ENCODE measurements around the gene UBR1.
A peak's percentile ranks its signal among the peaks of the same experiment; 100 is the strongest.
"Not testable (repeated sequence)": the region's sequence is repeated elsewhere in the genome, so short reads cannot be mapped to it uniquely, and the experiment has no call there.

Gene UBR1

GRCh38 chr15:43046484-43046883 is 59.4 kb downstream of the UBR1 start:
- no peak for DNase-seq

GRCh38 chr15:43042885-43043284 is 63.0 kb downstream of the UBR1 start:
- DNase-seq: no peak

GRCh38 chr15:43041085-43041484 is 64.8 kb downstream of the UBR1 start:
- not testable (repeated sequence) for DNase-seq

GRCh38 chr15:43035240-43035639 is 70.6 kb downstream of the UBR1 start:
- not testable (repeated sequence) for DNase-seq

GRCh38 chr15:43029476-43029875 is 76.4 kb downstream of the UBR1 start:
- DNase-seq: no peak

- DNase-seq: no peak
Observed at GRCh38 chr15:43025150-43025549, 80.7 kb downstream of the UBR1 start.

- not testable (repeated sequence) for DNase-seq
Observed at GRCh38 chr15:43014671-43015070, 91.2 kb downstream of the UBR1 start.

GRCh38 chr15:43009206-43009605 is 96.6 kb downstream of the UBR1 start:
- DNase-seq: no peak

- no peak for DNase-seq
Observed at GRCh38 chr15:43008150-43008549, 97.7 kb downstream of the UBR1 start.

GRCh38 chr15:43007551-43007950 is 98.3 kb downstream of the UBR1 start:
- no peak for DNase-seq

GRCh38 chr15:43006991-43007390 is 98.8 kb downstream of the UBR1 start:
- no peak for DNase-seq

- DNase-seq: not testable (repeated sequence)
Observed at GRCh38 chr15:43004886-43005595, 100.8 kb downstream of the UBR1 start.

GRCh38 chr15:42999201-42999779 is 106.5 kb downstream of the UBR1 start:
- no peak for DNase-seq

GRCh38 chr15:42996871-42997270 is 109.0 kb downstream of the UBR1 start:
- no peak for DNase-seq

- peak; percentile 68 for DNase-seq
Observed at GRCh38 chr15:42994546-42994945, 111.3 kb downstream of the UBR1 start.

GRCh38 chr15:42992626-42993025 is 113.2 kb downstream of the UBR1 start:
- DNase-seq: no peak

GRCh38 chr15:42986693-42987342 is 119.0 kb downstream of the UBR1 start:
- no peak for DNase-seq

GRCh38 chr15:42984493-42985034 is 121.3 kb downstream of the UBR1 start:
- DNase-seq: no peak

- DNase-seq: peak; percentile 51
Observed at GRCh38 chr15:42979113-42979512, 126.7 kb downstream of the UBR1 start.

GRCh38 chr15:42974202-42974862 is 131.5 kb downstream of the UBR1 start:
- DNase-seq: no peak

- DNase-seq: no peak
Observed at GRCh38 chr15:42973114-42973513, 132.7 kb downstream of the UBR1 start.

- DNase-seq: no peak
Observed at GRCh38 chr15:42971830-42972229, 134.0 kb downstream of the UBR1 start.

- DNase-seq: no peak
Observed at GRCh38 chr15:42964476-42964875, 141.4 kb downstream of the UBR1 start.

Data from HCEC 1CT (cell line).